GM21737 (cell line): Measurements from ENCODE around the gene UBE3B.

Experiments used
- ATAC-seq: cut with Tn5 transposase; IDR thresholded peaks from one replicate; pipeline ENCODE4 v1.9.1; 2021; ENCODE audit warnings: mild to moderate bottlenecking, moderate library complexity; ENCODE audit not compliant: unreplicated experiment

Gene UBE3B

GRCh38 chr12:109494348-109494881 lies 17.0 kb downstream of the UBE3B start:
- no peak for ATAC-seq

GRCh38 chr12:109495012-109495411 lies 17.6 kb downstream of the UBE3B start:
- no peak for ATAC-seq

- ATAC-seq, result no peak
Observed at GRCh38 chr12:109496306-109496705, 18.9 kb downstream of the UBE3B start.

- no peak for ATAC-seq
Observed at GRCh38 chr12:109497675-109498074, 20.2 kb downstream of the UBE3B start.

- no peak for ATAC-seq
Observed at GRCh38 chr12:109500406-109501185, 23.2 kb downstream of the UBE3B start.

GRCh38 chr12:109501299-109501698 lies 23.9 kb downstream of the UBE3B start:
- ATAC-seq, result no peak

GRCh38 chr12:109502332-109502731 lies 24.9 kb downstream of the UBE3B start:
- ATAC-seq, result no peak

- no peak for ATAC-seq
Observed at GRCh38 chr12:109503611-109504010, 26.2 kb downstream of the UBE3B start.

GRCh38 chr12:109504068-109504467 lies 26.6 kb downstream of the UBE3B start:
- no peak for ATAC-seq

GRCh38 chr12:109510196-109510595 lies 32.8 kb downstream of the UBE3B start:
- no peak for ATAC-seq

- no peak for ATAC-seq
Observed at GRCh38 chr12:109512608-109513007, 35.2 kb downstream of the UBE3B start.

GRCh38 chr12:109513051-109513450 lies 35.6 kb downstream of the UBE3B start:
- no peak for ATAC-seq

GRCh38 chr12:109513977-109514376 lies 36.5 kb downstream of the UBE3B start:
- ATAC-seq, result no peak

- no peak for ATAC-seq
Observed at GRCh38 chr12:109517619-109518018, 40.2 kb downstream of the UBE3B start.

GRCh38 chr12:109518820-109519665 lies 41.6 kb downstream of the UBE3B start:
- no peak for ATAC-seq

GRCh38 chr12:109519787-109520186 lies 42.4 kb downstream of the UBE3B start:
- ATAC-seq, result no peak

- ATAC-seq, result no peak
Observed at GRCh38 chr12:109521831-109522230, 44.4 kb downstream of the UBE3B start.

GRCh38 chr12:109523071-109523470 lies 45.6 kb downstream of the UBE3B start:
- ATAC-seq, result no peak

GRCh38 chr12:109523504-109523903 lies 46.1 kb downstream of the UBE3B start:
- ATAC-seq, result no peak

- ATAC-seq, result no peak
Observed at GRCh38 chr12:109524466-109525278, 47.2 kb downstream of the UBE3B start.

GRCh38 chr12:109525279-109525585 lies 47.8 kb downstream of the UBE3B start:
- no peak for ATAC-seq
